IMR-90 (cell line): ENCODE measurements around the gene GSN. TPM values are rescaled to one million over a fixed set of nuclear protein-coding genes. Genes with fewer than 3 reads are reported as not detected.

Experiments used
- ATAC-seq: fragments of 200-7000 bp; cut with Tn5 transposase; 2 replicates; pipeline ENCODE4 v1.9.1; 2020; ENCODE audit warnings: low read depth, mild to moderate bottlenecking, moderate library complexity
- BruUV-seq: library from RNA; stranded (reverse); fragments of 400-500 nt; replicated peaks from 2 replicates; lab custom pipeline; 2021; lab: Mats Ljungman, UMichigan
- CTCF ChIA-PET: fragments of 300-600 bp; formaldehyde crosslinking; extraction: SDS; loops from one replicate; lab custom pipeline; 2021; ENCODE audit warnings: antibody characterized with exemption; lab: Yijun Ruan, JAX
- POLR2A ChIA-PET: fragments of 300-600 bp; sonication (Branson Sonifier 250); formaldehyde crosslinking; loops from one replicate; lab custom pipeline; 2022; ENCODE audit warnings: antibody characterized with exemption; ENCODE audit not compliant: unreplicated experiment; lab: Charles Lee
- DNase-seq: peaks from one replicate; pipeline ENCODE4 v3.0.0; 2013
- H2AFZ ChIP-seq: replicated peaks from 2 replicates; pipeline ENCODE3; 2013; ENCODE audit warnings: low read length, mild to moderate bottlenecking; ENCODE audit not compliant: poor library complexity
- H2AK5ac ChIP-seq: 2 replicates; pipeline ENCODE4 v1.6.1; 2013; ENCODE audit warnings: low read depth, low read length, inconsistent platforms
- H2AK9ac ChIP-seq: replicated peaks from 2 replicates; pipeline ENCODE3; 2013; ENCODE audit warnings: mild to moderate bottlenecking, low read depth, low read length, moderate library complexity; ENCODE audit not compliant: poor library complexity
- H2BK120ac ChIP-seq: 2 replicates; pipeline ENCODE4 v1.6.1; 2013; ENCODE audit warnings: low read depth, low read length, inconsistent platforms
- H2BK15ac ChIP-seq: 3 replicates; pipeline ENCODE4 v1.6.1; 2013; ENCODE audit warnings: low read depth, low read length, inconsistent platforms
- H2BK20ac ChIP-seq: 2 replicates; pipeline ENCODE4 v1.6.1; 2013; ENCODE audit warnings: low read depth, mild to moderate bottlenecking, inconsistent platforms, low read length, moderate library complexity
- H2BK5ac ChIP-seq: 2 replicates; pipeline ENCODE4 v1.6.1; 2013; ENCODE audit warnings: mild to moderate bottlenecking, low read depth, low read length, inconsistent platforms; ENCODE audit not compliant: poor library complexity, severe bottlenecking
- H3K14ac ChIP-seq: replicated peaks from 2 replicates; pipeline ENCODE4 v1.6.1; 2013; ENCODE audit warnings: low read depth, low read length, inconsistent platforms
- H3K18ac ChIP-seq: 2 replicates; pipeline ENCODE4 v1.6.1; 2013; ENCODE audit warnings: low read depth, low read length, control low read depth
- H3K23ac ChIP-seq: 2 replicates; pipeline ENCODE4 v1.6.1; 2013; ENCODE audit warnings: low read depth, low read length, inconsistent platforms
- H3K27ac ChIP-seq: 2 replicates; pipeline ENCODE4 v1.5.1; 2013; ENCODE audit warnings: mild to moderate bottlenecking, control low read depth, low read length; ENCODE audit not compliant: insufficient read depth
- H3K27me3 ChIP-seq: 2 replicates; pipeline ENCODE4 v1.6.1; 2013; ENCODE audit warnings: low read length; ENCODE audit not compliant: control insufficient read depth, insufficient read depth
- H3K36me3 ChIP-seq: 2 replicates; pipeline ENCODE4 v1.6.1; 2013; ENCODE audit warnings: low read length, mixed read lengths; ENCODE audit not compliant: control insufficient read depth, insufficient read depth
- H3K4ac ChIP-seq: 2 replicates; pipeline ENCODE4 v1.6.1; 2013; ENCODE audit warnings: low read depth, low read length, inconsistent platforms
- H3K4me1 ChIP-seq: 2 replicates; pipeline ENCODE4 v1.6.1; 2013; ENCODE audit warnings: low read length, mixed read lengths; ENCODE audit not compliant: control insufficient read depth, insufficient read depth
- H3K4me2 ChIP-seq: 2 replicates; pipeline ENCODE4 v1.6.1; 2013; ENCODE audit warnings: low read depth, mild to moderate bottlenecking, control low read depth, low read length, moderate library complexity
- H3K4me3 ChIP-seq: 2 replicates; pipeline ENCODE4 v1.5.1; 2013; ENCODE audit warnings: low read depth, mild to moderate bottlenecking, control low read depth, low read length, moderate library complexity; ENCODE audit not compliant: insufficient read depth
- H3K56ac ChIP-seq: 2 replicates; pipeline ENCODE4 v1.6.1; 2013; ENCODE audit warnings: low read length, inconsistent platforms; ENCODE audit not compliant: insufficient read depth; ENCODE audit errors: extremely low read depth
- H3K79me1 ChIP-seq, 2 experiments: 2 replicates each; pipeline ENCODE4 v1.6.1; 2013; ENCODE audit warnings: low read length in 2 of 2, inconsistent platforms in 1 of 2, low read depth in 1 of 2
- H3K9ac ChIP-seq: 2 replicates; pipeline ENCODE4 v1.6.1; 2013; ENCODE audit warnings: low read depth, low read length, control low read depth
- H3K9me1 ChIP-seq: 2 replicates; pipeline ENCODE4 v1.6.1; 2013; ENCODE audit warnings: low read length, inconsistent platforms; ENCODE audit not compliant: insufficient read depth
- H3K9me3 ChIP-seq: 2 replicates; pipeline ENCODE4 v1.6.1; 2013; ENCODE audit warnings: low read length; ENCODE audit not compliant: control insufficient read depth, insufficient read depth
- H4K20me1 ChIP-seq: 2 replicates; pipeline ENCODE4 v1.6.1; 2013; ENCODE audit warnings: low read length, inconsistent platforms; ENCODE audit not compliant: insufficient read depth
- H4K5ac ChIP-seq: 2 replicates; pipeline ENCODE4 v1.6.1; 2013; ENCODE audit warnings: mild to moderate bottlenecking, low read depth, low read length, control low read depth
- H4K8ac ChIP-seq, 2 experiments: 2 replicates each; pipeline ENCODE4 v1.6.1; 2013; ENCODE audit warnings: low read depth in 2 of 2, low read length in 2 of 2, control low read depth in 1 of 2, inconsistent platforms in 1 of 2
- H4K91ac ChIP-seq: 2 replicates; pipeline ENCODE4 v1.6.1; 2013; ENCODE audit warnings: low read depth, low read length, inconsistent platforms; ENCODE audit not compliant: insufficient read depth
- ELK1 ChIP-seq: fragments of 150-350 bp; IDR thresholded peaks from 2 replicates; pipeline ENCODE4 v1.6.1; 2016; ENCODE audit warnings: low read depth, mild to moderate bottlenecking, low read length, moderate library complexity, borderline replicate concordance
- NFE2L2 ChIP-seq: fragments of 150-350 bp; IDR thresholded peaks from 2 replicates; pipeline ENCODE4 v1.6.1; 2016; ENCODE audit warnings: low read depth, mild to moderate bottlenecking, low read length
- USF2 ChIP-seq: fragments of 150-350 bp; IDR thresholded peaks from 2 replicates; pipeline ENCODE4 v1.6.1; 2017; ENCODE audit warnings: mild to moderate bottlenecking, antibody characterized with exemption, low read length, low read depth
- WGBS, 2 experiments: methylation state at CpG; one replicate each; pipeline versions ENCODE4 v1.1.5 to v1.1.7; 2013; ENCODE audit warnings: missing lambda C conversion rate in 2 of 2; ENCODE audit not compliant: insufficient read length in 1 of 2; ENCODE audit errors: extremely low coverage in 2 of 2; 5-methylcytosine and 5-hydroxymethylcytosine counted together
- dilution Hi-C: fragments of 300-500 bp; cut with HindIII; formaldehyde crosslinking; loops from one replicate; pipeline ENCODE4 v1.14.3; 2018; ENCODE audit warnings: low sequenced_read_pairs; ENCODE audit not compliant: unreplicated experiment
- in situ Hi-C: fragments of 300-500 bp; cut with MboI; formaldehyde crosslinking; loops from 3 replicates; pipeline ENCODE4 v1.14.3; 2019; ENCODE audit warnings: low sequenced_read_pairs, inconsistent platforms, mixed read lengths
- intact Hi-C: fragments of 100-400 bp; cut with micrococcal nuclease; formaldehyde crosslinking; loops from 2 replicates; pipeline ENCODE4 v1.10.0; 2022
- polyA plus RNA-seq, 3 experiments: library from polyadenylated mRNA; depleted of rRNA; stranded (reverse); fragments of >200 nt; gene quantifications; 2 replicates each; pipeline ENCODE4 v1.2.3, GENCODE V29; 2012; ENCODE audit warnings: low replicate concordance in 1 of 3
- total RNA-seq: library from RNA; depleted of rRNA; stranded (reverse); fragments of >200 nt; gene quantifications from 2 replicates; pipeline ENCODE4 v1.2.3, GENCODE V29; 2012
- TF ChIP-seq, protein P1 (sequence below): conservative IDR thresholded peaks from 2 replicates; pipeline ENCODE4 v1.5.1; 2012; ENCODE audit warnings: mild to moderate bottlenecking, low read depth, low read length, improper control_type of control experiment

Gene GSN
- total and polyA plus RNA-seq, 2 of the 4 experiments (the other 2 are of a cell fraction): 495 to 547 TPM

DNA sequence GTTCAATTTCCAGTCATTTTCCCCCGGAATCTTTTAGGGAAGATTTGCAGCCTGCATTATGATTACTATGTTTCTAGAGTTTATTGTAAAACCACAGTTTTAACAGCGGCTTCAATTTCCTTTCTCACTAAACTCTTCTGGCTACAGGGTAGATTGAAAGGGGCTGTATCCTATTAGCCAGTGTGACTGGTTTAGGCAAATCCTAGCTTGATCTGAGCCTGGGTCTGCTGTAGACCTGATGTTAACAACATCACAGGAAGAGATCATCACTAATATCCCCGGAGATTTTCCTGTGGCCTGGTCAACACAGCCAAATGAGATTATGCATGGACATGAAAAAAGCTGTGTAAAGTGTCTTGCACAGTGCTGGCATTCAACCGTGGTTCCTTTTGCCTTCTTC, 68.7 kb downstream of the GSN start:
- no TSS peak for BruUV-seq
- Histone ChIP-seq H3K14ac (no peak overlapping the region), H4K20me1 (no peaks in the 10 kb centered on the region), H3K4me1 (peaks cover 10% of the 10 kb centered on the region), H3K56ac (no peak overlapping the region), H3K4me3 (no peak overlapping the region), H3K23ac (no peak overlapping the region), H4K5ac (no peak overlapping the region), H2AK9ac (no peak overlapping the region), H3K36me3 (peaks cover 53% of the 10 kb centered on the region), H2BK20ac (no peak overlapping the region), H3K18ac (no peak overlapping the region), H3K27ac (no peak overlapping the region), H3K79me1 (peaks cover 11 to 48% of the 10 kb centered on the region in 2 experiments; a peak in 3 of 4 replicates), H3K9me3 (no peaks in the 10 kb centered on the region), H2AK5ac (no peak overlapping the region), H3K4me2 (no peak overlapping the region), H4K8ac (no peak overlapping the region), H2BK5ac (no peak overlapping the region), H2BK15ac (no peak overlapping the region), H3K9ac (no peak overlapping the region), H3K27me3 (no peaks in the 10 kb centered on the region), H2BK120ac (no peak overlapping the region), H3K4ac (no peak overlapping the region), H4K91ac (no peak overlapping the region), H2AFZ (no peak overlapping the region), H3K9me1 (peaks cover 6% of the 10 kb centered on the region)
- in situ Hi-C loops: no loop called here
- POLR2A ChIA-PET: interaction anchor here (0.7 kb wide), 1 partner anchor 19 kb away, joined by 4 read pairs; no protein-coding TSS in a partner anchor
- TF ChIP-seq NFE2L2 (no peak), ELK1 (no peak), USF2 (no peak)
- TF ChIP-seq, protein P1, sequence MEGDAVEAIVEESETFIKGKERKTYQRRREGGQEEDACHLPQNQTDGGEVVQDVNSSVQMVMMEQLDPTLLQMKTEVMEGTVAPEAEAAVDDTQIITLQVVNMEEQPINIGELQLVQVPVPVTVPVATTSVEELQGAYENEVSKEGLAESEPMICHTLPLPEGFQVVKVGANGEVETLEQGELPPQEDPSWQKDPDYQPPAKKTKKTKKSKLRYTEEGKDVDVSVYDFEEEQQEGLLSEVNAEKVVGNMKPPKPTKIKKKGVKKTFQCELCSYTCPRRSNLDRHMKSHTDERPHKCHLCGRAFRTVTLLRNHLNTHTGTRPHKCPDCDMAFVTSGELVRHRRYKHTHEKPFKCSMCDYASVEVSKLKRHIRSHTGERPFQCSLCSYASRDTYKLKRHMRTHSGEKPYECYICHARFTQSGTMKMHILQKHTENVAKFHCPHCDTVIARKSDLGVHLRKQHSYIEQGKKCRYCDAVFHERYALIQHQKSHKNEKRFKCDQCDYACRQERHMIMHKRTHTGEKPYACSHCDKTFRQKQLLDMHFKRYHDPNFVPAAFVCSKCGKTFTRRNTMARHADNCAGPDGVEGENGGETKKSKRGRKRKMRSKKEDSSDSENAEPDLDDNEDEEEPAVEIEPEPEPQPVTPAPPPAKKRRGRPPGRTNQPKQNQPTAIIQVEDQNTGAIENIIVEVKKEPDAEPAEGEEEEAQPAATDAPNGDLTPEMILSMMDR: no peak
- no peak for ATAC-seq
- WGBS, 2 experiments: no CpG with 5 or more reads among the region's 4 CpGs
- intact Hi-C loops: no loop called here
- DNase-seq: no peak
- dilution Hi-C loops: no loop called here
- CTCF ChIA-PET: interaction anchor here (0.7 kb wide), 1 partner anchor 12 kb away, joined by 4 read pairs; no protein-coding TSS in a partner anchor
